ENCODE results near the gene CLCNKB.

Gene CLCNKB

DNA sequence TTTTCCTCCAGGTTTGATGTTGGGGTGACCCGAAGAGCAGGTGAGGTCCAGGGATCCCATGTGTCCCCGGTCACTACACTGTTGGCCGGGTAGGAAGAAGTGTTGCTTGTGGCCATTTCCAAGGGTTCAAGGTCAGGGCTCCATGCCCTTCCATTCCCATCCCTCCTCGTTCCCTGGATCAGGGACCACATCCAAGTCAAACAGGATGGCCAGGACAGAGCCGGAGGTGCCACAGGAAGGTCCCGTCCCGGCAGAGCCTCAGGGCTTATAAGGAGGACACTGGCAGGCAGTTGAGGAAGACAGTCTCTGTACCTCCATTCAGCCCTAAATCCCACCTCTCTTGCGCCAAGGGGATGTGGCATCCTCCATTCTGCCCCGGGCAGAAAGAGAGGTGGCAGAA, 51.9 kb downstream of the CLCNKB start:
- no peak for DNase-seq (ENCODE audit: low spot score)

DNA sequence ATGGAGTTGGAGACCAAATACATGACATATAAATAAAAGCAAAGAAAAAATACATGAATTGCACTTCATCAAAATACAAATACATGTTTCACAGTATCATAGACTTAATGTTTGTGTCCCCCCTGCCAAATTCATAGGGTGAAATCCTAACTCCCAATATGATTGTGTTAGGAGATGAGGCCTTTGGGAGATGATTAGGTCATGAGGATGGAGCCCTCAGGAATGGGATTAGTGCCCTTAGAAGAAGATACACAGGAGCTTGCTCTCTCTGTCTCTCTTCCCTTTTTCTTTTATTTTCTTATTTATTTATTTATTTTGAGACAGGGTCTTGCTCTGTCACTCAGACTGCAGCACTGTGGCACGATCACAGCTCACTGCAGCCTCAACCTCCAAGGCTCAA, 55.8 kb downstream of the CLCNKB start:
- DNase-seq (ENCODE audit: low spot score), result no peak

DNA sequence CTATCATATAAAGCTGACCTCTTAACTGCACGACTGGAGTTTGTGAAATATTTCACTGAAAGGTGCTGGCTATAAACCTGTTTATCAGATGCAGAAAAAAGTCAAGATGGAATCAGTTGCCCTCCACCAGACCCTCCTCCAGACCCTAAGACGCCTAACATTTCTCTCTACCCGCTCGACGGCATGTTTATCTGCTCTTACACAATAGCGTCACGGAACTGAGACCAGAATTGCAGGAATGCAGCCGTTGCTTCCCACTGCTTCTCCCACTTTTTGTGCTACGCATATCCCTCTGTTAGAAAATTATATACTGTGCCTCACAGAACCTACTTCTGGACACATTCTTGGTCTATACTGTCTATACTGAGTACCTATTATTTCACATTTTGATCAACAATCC, 58.0 kb downstream of the CLCNKB start:
- DNase-seq (ENCODE audit: low spot score), result no peak
